Activated T-cell treated with anti-CD3 and anti-CD28 coated beads for 48 hours (primary cell): ENCODE measurements around the gene HYAL1.
"Not testable (repeated sequence)": the region's sequence is repeated elsewhere in the genome, so short reads cannot be mapped to it uniquely, and the experiment has no call there.

ENCODE experiments used
- DNase-seq: peaks from one replicate; pipeline ENCODE4 v3.0.0-alpha.2; 2020; ENCODE audit warnings: low read depth

Gene HYAL1

DNA sequence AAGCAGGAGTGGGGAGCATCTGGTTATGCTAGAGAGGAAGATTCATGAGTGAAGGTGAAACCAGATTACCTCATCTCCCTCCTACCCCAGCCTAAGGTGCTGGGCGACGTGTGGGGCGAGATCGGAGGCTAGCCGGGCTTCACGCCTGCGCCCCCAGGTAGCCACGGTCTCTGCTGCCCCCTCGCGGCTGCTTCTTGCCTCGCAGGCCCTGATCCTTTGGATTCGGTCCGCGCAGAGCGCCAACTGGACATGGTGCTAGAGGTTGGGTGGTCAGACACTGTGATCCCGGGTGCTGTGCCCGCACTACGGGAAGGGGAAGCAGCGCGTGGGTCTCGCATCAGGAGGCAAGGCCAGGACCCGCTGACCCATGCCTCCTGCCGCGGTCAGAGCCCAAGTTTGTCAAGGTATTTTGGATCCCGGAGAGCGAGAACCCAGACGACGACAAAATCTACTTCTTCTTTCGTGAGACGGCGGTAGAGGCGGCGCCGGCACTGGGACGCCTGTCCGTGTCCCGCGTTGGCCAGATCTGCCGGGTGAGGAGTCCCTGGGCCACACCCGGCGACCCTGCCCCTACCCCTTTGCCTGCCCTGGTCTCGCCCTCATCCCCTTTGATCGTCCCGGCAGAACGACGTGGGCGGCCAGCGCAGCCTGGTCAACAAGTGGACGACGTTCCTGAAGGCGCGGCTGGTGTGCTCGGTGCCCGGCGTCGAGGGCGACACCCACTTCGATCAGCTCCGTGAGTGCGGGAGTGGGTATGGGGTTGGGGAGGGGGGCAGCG, 30.3 kb downstream of the HYAL1 start:
- DNase-seq, result peak; percentile 88

DNA sequence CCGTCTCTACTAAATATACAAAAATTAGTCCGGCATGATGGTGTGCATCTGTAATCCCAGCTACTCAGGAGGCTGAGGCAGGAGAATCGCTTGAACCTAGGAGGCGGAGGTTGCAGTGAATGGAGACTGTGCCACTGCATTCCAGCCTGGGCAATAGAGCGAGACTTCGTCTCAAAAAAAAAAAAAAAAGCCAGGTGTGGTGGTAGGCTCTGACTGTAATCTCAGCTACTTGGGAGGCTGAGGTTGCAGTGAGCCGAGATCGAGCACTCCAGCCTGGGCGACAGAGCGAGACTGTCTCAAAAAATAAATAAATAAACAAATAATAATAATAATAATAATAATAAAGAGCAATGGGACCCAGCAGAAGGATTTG, 30.9 kb downstream of the HYAL1 start:
- DNase-seq, result not testable (repeated sequence)

DNA sequence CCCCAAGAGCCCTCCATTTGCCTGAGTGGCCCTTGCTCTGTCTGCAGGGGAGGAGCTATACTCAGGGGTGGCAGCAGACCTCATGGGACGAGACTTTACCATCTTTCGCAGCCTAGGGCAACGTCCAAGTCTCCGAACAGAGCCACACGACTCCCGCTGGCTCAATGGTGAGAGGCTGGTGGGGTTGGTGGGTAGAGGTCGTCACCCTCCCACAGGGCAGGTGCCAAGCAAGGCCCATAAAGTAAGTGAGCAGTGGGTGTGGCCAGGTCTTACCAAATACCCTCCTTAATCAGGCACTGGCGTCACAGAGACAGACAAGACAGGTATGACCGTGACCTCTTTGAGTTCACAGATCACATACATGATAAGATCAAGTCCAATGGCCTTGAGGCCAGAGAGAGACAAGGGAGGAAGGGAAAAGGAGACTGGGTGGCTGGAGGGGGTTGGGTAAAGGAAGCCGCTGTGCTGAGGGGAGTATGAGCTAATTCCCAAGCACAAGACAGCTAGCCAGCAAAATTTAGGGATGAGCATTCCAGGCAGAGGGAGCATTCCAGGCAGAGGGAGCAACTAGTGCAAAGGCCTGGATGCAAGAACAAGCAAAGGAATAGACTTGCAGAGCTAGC, 31.9 kb downstream of the HYAL1 start:
- no peak for DNase-seq

DNA sequence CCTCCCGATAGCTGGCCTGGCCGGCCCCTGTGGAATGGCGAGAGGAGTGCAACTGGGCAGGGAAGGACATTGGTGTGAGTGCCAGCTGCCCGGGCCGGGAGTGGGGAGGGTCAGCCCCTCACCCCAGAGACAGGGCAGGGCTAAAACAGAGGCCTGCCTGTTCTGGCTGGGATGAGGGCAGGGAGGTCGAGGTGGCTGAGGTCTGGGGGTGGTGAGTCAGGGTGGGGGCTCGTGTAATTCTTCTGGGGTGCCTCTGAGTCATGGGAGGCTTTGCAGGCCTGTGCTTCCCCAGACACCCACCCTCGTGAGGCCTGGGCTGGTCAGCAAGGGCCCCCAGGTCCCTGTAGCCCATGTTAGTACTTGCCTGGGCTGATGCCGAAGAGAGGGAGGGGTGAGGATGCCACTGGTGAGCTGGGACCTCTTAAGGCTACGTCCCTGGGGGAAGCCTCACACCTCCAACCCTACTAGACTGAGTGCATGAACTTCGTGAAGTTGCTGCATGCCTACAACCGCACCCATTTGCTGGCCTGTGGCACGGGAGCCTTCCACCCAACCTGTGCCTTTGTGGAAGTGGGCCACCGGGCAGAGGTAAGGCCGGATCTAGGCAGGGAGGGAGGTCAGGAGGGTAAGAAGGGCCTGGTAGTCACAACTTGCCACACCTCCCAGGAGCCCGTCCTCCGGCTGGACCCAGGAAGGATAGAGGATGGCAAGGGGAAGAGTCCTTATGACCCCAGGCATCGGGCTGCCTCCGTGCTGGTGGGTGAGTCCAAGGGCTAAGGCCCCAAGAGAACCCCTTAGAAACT, 32.8 kb downstream of the HYAL1 start:
- DNase-seq, result no peak

DNA sequence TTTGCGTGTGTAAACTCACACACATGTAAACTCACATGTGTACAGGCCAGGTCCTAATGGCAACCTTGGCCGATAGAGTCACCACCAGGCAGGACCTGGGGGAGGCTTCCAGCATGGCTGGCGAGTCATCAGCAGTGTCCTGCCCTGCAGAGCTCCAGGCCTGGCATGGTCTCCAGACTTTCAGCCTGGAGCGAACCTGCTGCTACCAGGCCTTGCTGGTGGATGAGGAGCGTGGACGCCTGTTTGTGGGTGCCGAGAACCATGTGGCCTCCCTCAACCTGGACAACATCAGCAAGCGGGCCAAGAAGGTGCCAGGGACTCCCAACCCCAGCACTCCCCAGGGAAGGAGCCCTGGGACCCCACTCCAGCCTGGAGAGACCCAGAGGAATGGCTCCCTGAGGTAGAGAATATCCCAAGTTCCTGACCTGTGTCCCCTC, 33.4 kb downstream of the HYAL1 start:
- DNase-seq, result no peak

DNA sequence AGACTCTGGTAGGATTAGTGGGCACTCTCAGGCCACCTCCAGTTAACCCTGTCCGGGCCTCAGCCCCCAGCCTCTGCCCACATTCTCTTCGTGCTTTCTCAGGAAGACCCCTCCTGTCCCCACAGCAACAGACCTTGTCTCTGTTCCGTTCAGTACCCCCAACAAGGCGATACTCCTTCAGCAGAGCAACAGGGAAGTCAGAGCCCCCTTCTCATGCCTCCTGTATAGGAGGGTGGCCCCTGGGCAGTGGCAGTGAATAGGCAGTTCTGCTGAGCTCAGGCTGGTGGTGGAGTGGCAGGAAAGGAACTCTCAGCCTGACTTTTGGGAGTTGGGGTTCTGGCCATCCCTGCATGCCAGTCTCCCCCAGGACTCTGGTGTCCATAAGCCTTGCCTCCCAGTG, 33.9 kb downstream of the HYAL1 start:
- DNase-seq, result no peak

DNA sequence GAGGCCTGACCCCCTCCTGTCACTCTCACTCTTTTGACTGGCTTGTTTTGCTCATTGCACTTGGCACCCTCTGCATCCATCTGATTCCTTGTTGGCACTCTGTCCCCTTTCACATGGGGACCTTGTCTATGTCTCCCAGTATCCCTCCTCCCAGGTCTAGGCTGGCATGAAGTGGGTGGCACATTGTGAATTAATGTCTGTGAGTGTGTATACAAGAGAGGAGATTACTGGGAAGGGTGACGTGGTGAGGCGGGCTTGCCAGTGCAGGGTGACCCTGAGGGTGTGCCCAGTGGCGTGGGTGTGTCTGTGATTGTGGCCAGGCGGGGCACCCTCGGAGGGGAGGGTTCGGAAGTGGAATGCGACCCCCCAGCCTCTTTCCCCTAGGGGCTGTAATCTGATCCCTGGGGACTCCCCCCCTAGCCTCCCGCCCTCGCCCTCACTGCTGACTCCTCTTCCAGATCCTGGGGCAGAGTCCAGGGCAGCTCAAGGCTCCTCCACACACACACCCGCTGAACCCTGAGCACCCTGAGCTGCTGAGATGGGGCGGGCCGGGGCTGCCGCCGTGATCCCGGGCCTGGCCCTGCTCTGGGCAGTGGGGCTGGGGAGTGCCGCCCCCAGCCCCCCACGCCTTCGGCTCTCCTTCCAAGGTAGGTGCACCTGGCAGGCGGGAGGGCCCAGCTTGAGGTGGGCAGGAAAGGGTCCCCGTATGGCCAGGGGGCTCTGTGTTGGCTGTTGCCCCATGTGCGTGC, 34.5 kb downstream of the HYAL1 start, which contains the start of gene SEMA3B:
SEMA3B (plus strand) TSS at position 445 of the 749 bp plus-strand sequence; CDS start at position 539, 94 bp downstream.
- DNase-seq, result no peak

DNA sequence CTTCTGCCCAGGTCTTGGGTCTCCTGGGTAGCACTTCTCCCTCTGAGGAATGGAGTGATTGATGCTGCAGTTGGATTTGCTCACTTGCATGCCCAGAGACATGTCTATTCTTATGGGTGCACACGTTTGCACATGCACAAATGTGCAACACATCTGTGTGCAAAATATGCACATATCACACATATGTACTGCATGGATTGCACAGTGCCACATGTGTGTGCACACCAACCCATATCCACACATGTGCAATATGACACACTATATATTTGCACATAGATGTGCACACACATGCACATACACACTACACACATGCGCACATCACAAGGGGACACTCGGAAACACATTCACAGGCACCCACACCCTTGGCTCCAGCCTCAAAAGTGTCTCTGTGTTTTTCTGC, 35.1 kb downstream of the HYAL1 start:
- DNase-seq, result no peak

DNA sequence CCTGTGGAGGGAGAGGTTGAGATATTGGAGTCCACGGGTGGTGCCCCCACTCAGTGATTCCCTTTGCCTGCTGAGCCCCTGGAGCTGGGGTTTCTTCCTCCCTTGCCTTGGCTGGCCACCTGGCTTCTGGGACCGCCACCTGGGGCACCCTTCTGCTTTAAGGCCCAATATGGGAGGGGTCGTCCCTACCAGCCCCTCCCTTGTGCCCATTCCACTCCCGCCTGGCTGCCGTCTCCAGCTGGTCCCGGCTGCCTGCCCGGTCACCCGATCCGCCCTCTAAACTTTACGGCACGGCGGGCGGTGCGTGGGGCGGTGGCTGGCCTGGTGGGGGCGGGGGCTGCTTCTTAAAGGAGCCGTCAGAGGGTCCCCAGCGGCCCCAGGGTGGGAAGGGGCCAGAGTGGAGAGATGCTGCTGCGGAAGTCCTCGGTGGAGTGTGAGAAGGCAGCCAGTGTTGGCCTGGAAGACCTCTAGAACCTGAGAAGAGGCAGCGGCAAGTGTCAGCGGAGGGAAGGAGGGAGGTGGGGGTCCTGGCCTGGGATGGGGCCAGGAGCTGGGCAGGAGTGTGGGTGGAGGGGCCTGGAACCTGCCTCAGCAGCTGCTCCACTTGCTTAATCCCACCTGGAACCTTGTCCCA, 36.0 kb downstream of the HYAL1 start:
- DNase-seq, result no peak

DNA sequence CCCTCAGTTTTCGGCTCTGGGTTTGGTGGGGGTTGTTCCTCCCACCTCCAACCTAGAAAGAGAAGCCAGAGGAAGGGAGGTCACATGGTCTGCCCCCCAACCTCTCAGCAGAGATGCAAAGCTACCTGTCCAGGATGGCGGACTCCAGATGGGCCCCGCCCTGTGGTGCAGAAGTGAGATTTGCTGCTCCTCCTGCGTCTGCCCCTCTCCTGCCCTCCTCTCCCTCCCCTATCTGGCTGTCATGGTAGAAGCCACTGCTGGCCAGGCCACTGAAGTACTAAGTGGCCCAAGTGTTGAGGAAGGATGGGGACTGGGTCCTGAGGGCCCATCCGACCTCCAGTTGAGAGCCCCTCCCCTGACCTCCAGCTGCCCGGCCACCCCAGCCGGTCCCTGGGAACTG, 36.5 kb downstream of the HYAL1 start:
- DNase-seq, result no peak

DNA sequence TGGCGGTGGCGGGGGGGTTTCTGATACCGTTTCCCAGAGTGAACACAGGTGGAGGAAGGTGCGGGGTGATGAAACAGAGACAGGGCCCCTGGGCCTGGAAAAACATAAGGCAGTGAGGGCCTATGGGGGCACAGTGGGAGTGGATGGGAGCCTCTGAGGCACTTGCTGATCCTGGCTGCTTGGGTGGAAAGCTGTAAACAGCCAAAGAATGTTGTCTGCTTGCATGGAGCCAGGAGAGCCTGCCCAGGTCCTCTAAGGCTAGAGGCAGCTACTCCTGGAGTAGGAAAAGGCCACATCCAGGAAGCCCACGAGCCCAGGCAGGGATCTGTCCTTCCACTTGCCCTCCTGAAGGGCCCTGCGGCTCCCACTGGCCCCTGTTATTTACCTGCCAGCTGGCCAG, 37.4 kb downstream of the HYAL1 start:
- no peak for DNase-seq

DNA sequence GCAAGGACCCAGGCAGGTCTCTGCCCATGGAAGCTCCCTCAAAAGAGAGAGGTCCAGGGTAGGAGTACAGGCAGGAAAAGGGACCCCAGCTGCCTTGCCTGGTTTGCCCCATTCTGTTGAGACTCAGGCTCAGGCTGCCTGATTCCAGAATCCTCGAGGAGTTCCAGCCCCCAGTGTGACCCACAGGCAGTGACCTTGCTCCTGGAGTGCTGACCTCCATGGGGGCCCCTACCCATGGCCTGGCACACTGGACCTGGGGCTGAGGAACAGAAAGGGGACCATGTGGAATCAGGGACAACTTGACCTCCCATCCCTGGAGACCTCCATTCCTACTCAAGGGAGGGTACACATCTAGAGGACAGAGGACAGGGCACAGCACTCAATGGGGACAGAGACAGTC, 37.8 kb downstream of the HYAL1 start:
- no peak for DNase-seq

DNA sequence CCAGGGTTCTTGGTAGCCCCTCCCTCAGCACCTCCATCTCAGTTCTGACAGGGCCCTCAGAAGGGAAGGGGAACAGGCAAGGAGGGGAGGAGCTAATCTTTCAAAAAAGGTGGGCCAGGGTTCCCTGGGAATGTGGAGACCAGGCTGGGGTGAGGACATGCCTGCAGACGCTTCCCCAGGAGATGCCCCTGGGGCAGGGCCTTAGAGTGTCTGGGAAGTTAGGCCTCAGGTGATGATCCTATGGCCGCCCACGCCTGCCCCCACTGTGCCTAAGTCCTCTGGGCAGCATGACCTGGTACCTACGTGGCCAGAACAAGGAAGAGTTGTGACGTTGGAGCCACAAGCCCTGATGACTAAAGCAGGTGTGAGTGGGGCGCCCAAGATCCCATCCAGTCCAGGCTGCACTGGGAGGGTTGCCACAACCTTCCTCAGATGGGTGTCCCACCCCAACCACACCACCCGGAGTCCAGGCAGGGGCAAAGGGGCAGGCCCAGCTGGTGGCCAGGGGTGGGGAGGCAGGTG, 38.3 kb downstream of the HYAL1 start:
- no peak for DNase-seq

DNA sequence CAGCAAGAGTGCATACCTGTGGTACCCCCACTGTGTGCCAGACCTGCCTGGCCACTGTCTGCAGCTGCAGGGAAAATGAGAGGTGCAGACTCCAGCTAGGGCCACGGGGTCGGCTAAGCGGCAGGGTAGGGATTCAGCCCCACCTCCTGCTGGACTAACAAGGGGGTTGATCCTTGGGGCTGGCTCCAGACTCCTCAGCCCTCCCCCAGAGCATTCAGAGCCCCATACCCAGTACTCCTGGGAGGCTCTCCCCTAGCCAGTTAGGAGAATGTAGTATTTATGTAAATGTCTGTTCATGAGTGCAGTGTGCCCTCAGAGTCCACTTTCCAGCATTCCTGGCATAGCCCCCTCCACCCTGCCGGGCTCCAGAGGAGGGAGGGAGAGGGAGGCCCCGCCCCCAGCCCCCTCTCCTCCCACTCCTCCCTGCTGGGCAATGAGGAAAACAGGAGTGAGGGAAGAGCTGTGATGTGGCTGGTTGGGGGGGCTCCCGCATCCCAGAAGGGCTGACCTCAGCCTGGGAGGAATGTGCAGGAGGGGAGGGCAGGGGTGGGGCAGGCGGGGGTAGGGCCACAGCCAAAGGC, 38.9 kb downstream of the HYAL1 start:
- DNase-seq, result no peak

DNA sequence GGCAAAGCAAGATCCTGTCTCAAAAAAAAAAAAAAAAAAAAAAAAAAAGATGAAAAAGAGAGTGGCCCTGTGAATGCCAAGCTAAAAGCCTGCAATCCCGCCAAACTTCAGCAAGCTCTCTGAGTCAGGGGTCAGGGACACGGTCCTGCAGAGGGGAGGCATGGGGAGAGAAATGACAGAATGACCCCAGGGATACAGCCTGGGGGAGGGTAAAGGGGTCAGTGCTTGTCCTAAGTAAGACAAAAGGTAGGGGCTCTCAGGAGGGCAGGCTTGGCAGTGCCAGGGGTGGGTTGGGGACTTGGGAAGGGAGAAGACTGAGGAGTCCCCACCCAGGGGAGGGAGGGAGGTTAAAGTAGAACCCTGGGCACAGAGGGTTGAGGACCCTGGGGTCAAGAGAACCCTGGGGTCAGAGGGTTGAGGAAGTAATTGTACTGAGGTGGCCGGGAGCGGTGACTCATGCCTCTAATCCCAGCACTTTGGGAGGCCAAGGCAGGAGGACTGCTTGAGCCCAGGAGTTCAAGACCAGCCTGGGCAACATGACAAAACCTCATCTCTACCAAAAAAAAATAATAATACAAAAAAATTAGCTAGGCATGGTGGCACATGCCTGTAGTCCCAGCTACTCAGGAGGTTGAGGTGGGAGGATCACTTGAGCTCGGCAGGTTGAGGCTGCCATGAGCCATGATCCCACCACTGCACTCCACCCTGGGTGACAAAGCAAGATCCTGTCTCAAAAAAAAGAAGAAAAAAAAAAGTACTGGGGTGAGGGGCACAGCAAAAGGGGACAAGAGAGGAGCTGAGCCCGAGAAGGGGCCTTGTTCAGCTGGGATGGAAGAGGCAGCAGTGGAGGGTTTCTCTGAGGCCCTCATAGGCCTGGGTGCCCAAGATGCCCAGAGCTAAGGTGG, 39.6 kb downstream of the HYAL1 start:
- no peak for DNase-seq

DNA sequence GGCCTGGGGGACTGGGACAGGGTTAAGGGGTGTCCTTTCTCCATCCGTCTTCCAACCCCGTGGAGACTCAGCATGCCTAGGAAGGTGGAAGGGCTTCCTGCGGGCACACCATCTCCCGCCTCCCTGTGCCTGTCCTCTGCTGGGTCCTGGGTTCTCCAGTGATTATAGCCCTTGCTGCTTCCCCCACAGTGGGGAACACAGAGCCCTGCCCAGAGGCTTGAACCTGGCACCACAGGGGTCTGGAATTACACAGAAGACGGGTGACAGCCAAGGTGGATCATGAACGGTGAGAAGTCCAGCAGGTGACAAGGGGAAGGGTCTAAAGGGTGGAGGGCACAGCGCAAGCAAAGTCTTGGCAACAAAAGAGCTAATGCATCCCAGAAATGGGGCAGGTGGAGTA, 40.6 kb downstream of the HYAL1 start:
- no peak for DNase-seq

DNA sequence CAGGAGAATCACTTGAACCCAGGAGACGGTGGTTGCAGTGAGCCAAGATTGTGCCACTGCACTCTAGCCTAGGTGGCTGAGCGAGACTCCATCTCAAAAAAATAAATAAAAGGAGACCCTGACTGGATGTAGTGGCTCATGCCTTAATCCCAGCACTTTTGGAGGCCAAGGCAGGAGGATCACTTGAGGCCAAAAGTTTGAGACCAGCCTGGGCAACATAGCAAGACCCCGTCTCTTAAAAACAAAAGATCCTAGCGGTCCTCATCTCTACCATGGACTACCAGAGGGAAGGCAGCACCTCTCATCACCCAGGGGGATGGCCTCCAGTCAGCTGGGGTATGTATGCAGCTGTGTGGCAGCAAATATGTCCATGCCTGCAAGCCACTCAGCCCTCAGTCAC, 41.2 kb downstream of the HYAL1 start:
- DNase-seq, result not testable (repeated sequence)

DNA sequence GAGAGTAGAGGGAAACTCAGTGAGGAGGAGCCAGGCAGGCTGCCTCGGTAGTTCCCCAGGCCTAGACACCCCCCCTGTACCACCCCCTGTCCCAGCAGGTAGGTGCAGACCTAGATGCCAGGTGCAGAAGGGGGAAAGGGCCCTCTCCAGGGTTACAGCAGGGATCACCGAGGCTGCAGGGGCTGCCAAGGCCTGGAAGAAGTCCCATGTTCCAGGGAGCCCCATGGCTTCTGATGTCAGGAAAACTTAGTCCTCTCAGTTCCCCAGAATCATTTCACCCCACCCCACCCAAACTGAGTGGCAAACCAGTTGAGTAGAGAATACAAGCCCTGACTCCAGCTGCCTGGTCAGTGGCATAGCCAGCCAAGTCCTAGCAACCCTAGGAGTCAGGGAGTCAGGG, 41.9 kb downstream of the HYAL1 start:
- DNase-seq, result no peak

DNA sequence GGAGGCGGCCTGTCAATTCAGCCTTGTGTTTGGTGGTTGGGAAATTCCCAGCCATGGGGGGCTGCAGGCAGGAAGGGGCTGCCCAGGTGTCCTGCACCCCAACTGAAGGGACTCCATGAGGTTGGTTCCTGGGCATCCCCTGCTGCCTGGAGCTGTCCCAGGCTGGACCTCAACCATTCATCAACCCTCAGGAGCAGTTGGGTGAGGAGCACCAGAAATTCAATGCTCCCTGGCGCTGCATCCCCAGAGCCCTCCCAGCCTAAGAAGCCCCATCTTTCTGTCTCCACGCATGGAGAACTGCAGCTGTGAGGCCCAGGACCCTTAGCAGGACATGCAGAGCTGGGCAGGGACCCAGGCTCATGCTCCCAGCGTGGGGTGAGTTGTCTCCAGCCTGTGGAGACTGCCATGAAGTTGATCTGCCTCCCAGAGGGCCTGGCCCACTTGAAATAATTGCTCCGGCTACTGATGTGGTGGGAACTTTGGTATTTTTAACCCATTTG, 42.4 kb downstream of the HYAL1 start:
- no peak for DNase-seq
